PC-9 (cell line): ENCODE measurements around the gene MRPS9. TPM values are rescaled to one million over a fixed set of nuclear protein-coding genes. Genes with fewer than 3 reads are reported as not detected.

Experiments
- BruUV-seq: library from RNA; stranded (reverse); fragments of 400-500 nt; replicated peaks from 2 replicates; lab custom pipeline; 2021; lab: Mats Ljungman, UMichigan
- CTCF ChIA-PET: fragments of 300-600 bp; sonication (Branson Sonifier 250); formaldehyde crosslinking; loops from one replicate; lab custom pipeline; 2022; ENCODE audit warnings: antibody characterized with exemption; lab: Charles Lee
- POLR2A ChIA-PET: fragments of 300-600 bp; sonication (Branson Sonifier 250); formaldehyde crosslinking; loops from one replicate; lab custom pipeline; 2022; ENCODE audit warnings: antibody characterized with exemption; ENCODE audit not compliant: unreplicated experiment; lab: Charles Lee
- DNase-seq, 2 experiments: peaks; one replicate each; pipeline versions ENCODE4 v3.0.0 to v3.0.0-alpha.2; 2015 to 2022; ENCODE audit warnings: mixed read lengths in 1 of 2
- H2AFZ ChIP-seq: fragments of 200-600 bp; sonication (generic); 2 replicates; pipeline ENCODE4 v1.8.1; 2017; ENCODE audit warnings: antibody characterized with exemption
- H3F3A ChIP-seq: fragments of 200-600 bp; sonication (generic); 2 replicates; pipeline ENCODE4 v1.8.1; 2017; ENCODE audit warnings: antibody characterized with exemption, mild to moderate bottlenecking, low read depth; ENCODE audit not compliant: insufficient read depth
- H3K27ac ChIP-seq: fragments of 200-600 bp; sonication (generic); 2 replicates; pipeline ENCODE4 v1.6.1; 2016; ENCODE audit warnings: mixed run types
- H3K27me3 ChIP-seq: fragments of 200-600 bp; sonication (generic); 2 replicates; pipeline ENCODE4 v1.6.1; 2016; ENCODE audit warnings: low read depth, mixed run types; ENCODE audit not compliant: insufficient read depth
- H3K36me3 ChIP-seq: fragments of 200-600 bp; sonication (generic); 2 replicates; pipeline ENCODE4 v1.6.1; 2016; ENCODE audit warnings: low read depth, mixed run types
- H3K4me1 ChIP-seq: fragments of 200-600 bp; sonication (generic); replicated peaks from 2 replicates; pipeline ENCODE4 v1.6.1; 2016; ENCODE audit warnings: mixed run types; ENCODE audit not compliant: insufficient read depth
- H3K4me2 ChIP-seq: fragments of 200-600 bp; sonication (generic); 2 replicates; pipeline ENCODE4 v1.6.1; 2017; ENCODE audit warnings: mixed run types
- H3K4me3 ChIP-seq: fragments of 200-600 bp; sonication (generic); 2 replicates; pipeline ENCODE4 v1.6.1; 2016; ENCODE audit warnings: mixed run types
- H3K79me2 ChIP-seq: fragments of 200-600 bp; sonication (generic); 2 replicates; pipeline ENCODE4 v1.6.1; 2017; ENCODE audit warnings: low read depth, mixed run types
- H3K9me2 ChIP-seq: fragments of 200-600 bp; sonication (generic); 2 replicates; pipeline ENCODE4 v1.8.1; 2017; ENCODE audit warnings: mild to moderate bottlenecking; ENCODE audit not compliant: insufficient read depth
- H3K9me3 ChIP-seq: fragments of 200-600 bp; sonication (generic); 2 replicates; pipeline ENCODE4 v1.8.1; 2016; ENCODE audit warnings: low read depth; ENCODE audit not compliant: insufficient read depth
- H4K20me1 ChIP-seq: fragments of 200-600 bp; sonication (generic); 2 replicates; pipeline ENCODE4 v1.8.1; 2017; ENCODE audit not compliant: insufficient read depth
- CTCF ChIP-seq: fragments of 200-600 bp; sonication (generic); conservative IDR thresholded peaks from 2 replicates; pipeline ENCODE4 v1.6.1; 2017; ENCODE audit warnings: mixed run types, antibody characterized with exemption, mild to moderate bottlenecking, moderate library complexity
- EZH2 ChIP-seq: fragments of 200-600 bp; sonication (generic); IDR thresholded peaks from 2 replicates; pipeline ENCODE4 v1.8.0; 2017; ENCODE audit warnings: antibody characterized with exemption, low read depth
- intact Hi-C: fragments of 100-400 bp; cut with micrococcal nuclease; formaldehyde crosslinking; loops from one replicate; pipeline ENCODE4 v1.10.0; 2022; ENCODE audit not compliant: unreplicated experiment
- total RNA-seq: library from RNA; stranded (reverse); gene quantifications from 2 replicates; pipeline ENCODE4 v1.2.3, GENCODE V29; 2021

Gene MRPS9
- total RNA-seq, 1 experiment from 2014 or later = 27.0 TPM

- H3K4me1 ChIP-seq = no peaks in the 10 kb centered on the region
- H3K9me2 ChIP-seq = no peaks in the 10 kb centered on the region
- TF ChIP-seq CTCF (no peak), EZH2 (no peak)
- no peaks in the 10 kb centered on the region for H3K9me3 ChIP-seq
- H3K27ac ChIP-seq = no peak overlapping the region
- POLR2A ChIA-PET = no interaction called here
- no peaks in the 10 kb centered on the region for H3K36me3 ChIP-seq
- no peak for DNase-seq
- H3F3A ChIP-seq = no peaks in the 10 kb centered on the region
- BruUV-seq = no TSS peak
- H3K4me3 ChIP-seq = no peak overlapping the region
- intact Hi-C loops = no loop called here
- H3K27me3 ChIP-seq = no peaks in the 10 kb centered on the region
- H4K20me1 ChIP-seq = peaks cover 5% of the 10 kb centered on the region
- H3K4me2 ChIP-seq = no peak overlapping the region
- no peaks in the 10 kb centered on the region; the same call in 1 of the 2 replicates for H3K79me2 ChIP-seq
- H2AFZ ChIP-seq = no peak overlapping the region
- CTCF ChIA-PET = no interaction called here
These were observed 32.4 kb downstream of the MRPS9 start for GRCh38 chr2:105070010-105070865.

GRCh38 chr2:105071379-105071778 lies 33.5 kb downstream of the MRPS9 start:
- Histone ChIP-seq H3K4me3 (no peak overlapping the region), H3K27ac (no peak overlapping the region), H3K9me3 (no peaks in the 10 kb centered on the region), H3K79me2 (no peaks in the 10 kb centered on the region; the same call in 1 of the 2 replicates), H3K27me3 (no peaks in the 10 kb centered on the region), H3K36me3 (no peaks in the 10 kb centered on the region), H4K20me1 (peaks cover 5% of the 10 kb centered on the region), H3K4me1 (no peaks in the 10 kb centered on the region), H3K9me2 (no peaks in the 10 kb centered on the region), H3K4me2 (no peak overlapping the region), H3F3A (no peaks in the 10 kb centered on the region), H2AFZ (no peak overlapping the region)
- POLR2A ChIA-PET = no interaction called here
- no peak for DNase-seq
- CTCF ChIA-PET = no interaction called here
- intact Hi-C loops = no loop called here
- TF ChIP-seq EZH2 (no peak), CTCF (no peak)
- BruUV-seq = no TSS peak

GRCh38 chr2:105072039-105072438 lies 34.2 kb downstream of the MRPS9 start:
- Histone ChIP-seq H3K9me2 (no peaks in the 10 kb centered on the region), H3K79me2 (no peaks in the 10 kb centered on the region; the same call in 1 of the 2 replicates), H3K27ac (no peak overlapping the region), H4K20me1 (peaks cover 5% of the 10 kb centered on the region), H2AFZ (no peak overlapping the region), H3K4me1 (no peaks in the 10 kb centered on the region), H3K4me2 (no peak overlapping the region), H3K9me3 (no peaks in the 10 kb centered on the region), H3F3A (no peaks in the 10 kb centered on the region), H3K27me3 (no peaks in the 10 kb centered on the region), H3K4me3 (no peak overlapping the region), H3K36me3 (no peaks in the 10 kb centered on the region)
- ChIA-PET POLR2A (no interaction called here), CTCF (no interaction called here)
- DNase-seq = no peak
- BruUV-seq = no TSS peak
- TF ChIP-seq EZH2 (no peak), CTCF (no peak)
- intact Hi-C loops = no loop called here
